ENCODE results near the gene GBX1.

DNA sequence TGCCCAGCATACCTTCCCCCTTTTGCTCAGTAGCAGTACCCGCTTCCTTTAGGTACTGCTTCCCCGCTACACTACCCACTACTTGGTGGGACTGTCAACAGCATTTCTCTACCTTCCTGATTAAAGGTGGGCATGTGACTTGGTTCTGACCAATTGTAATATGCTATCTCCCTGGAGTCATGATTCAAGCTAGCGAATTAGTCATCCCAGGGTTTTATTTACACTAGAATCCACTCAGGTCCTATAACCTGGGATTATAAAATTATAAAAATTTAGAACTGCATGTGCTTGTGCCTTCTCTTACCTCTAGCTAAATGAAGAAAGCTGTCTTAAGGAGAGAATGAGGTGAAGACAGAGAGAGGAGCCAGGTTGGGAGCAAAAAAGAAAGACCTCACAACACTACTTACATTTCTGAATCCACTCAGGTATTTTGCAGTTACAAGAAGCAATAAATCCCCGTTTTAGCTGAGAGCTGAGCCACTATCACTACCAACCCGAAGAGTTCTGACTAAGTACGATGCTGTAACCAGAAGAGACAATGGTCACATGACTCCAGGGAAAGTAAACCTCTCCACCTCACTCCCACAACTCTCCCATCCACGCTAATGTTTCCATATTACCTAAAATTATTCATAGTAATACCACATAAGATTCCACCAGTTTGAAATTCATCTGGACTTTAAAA is 9.7 kb downstream of the GBX1 start:
- TF ChIP-seq, protein P1, sequence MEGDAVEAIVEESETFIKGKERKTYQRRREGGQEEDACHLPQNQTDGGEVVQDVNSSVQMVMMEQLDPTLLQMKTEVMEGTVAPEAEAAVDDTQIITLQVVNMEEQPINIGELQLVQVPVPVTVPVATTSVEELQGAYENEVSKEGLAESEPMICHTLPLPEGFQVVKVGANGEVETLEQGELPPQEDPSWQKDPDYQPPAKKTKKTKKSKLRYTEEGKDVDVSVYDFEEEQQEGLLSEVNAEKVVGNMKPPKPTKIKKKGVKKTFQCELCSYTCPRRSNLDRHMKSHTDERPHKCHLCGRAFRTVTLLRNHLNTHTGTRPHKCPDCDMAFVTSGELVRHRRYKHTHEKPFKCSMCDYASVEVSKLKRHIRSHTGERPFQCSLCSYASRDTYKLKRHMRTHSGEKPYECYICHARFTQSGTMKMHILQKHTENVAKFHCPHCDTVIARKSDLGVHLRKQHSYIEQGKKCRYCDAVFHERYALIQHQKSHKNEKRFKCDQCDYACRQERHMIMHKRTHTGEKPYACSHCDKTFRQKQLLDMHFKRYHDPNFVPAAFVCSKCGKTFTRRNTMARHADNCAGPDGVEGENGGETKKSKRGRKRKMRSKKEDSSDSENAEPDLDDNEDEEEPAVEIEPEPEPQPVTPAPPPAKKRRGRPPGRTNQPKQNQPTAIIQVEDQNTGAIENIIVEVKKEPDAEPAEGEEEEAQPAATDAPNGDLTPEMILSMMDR (conservative IDR thresholded peaks at IDR 0.05; ENCODE audit: low read depth, low read length): no peak
- no peak for TF ChIP-seq RAD21 (IDR thresholded peaks at IDR 0.05; ENCODE audit: low read length)
- TF ChIP-seq MAZ (IDR thresholded peaks at IDR 0.05; ENCODE audit: borderline replicate concordance, low read depth, low read length): no peak
